Erythroblast (primary cell): Measurements from ENCODE around the gene SPATA16.

Source experiments
- GATA1 ChIP-seq: IDR thresholded peaks from 2 replicates; pipeline ENCODE4 v1.6.1; 2011; ENCODE audit warnings: low read depth, mild to moderate bottlenecking, control low read depth, low read length, moderate library complexity
- POLR2A ChIP-seq: IDR thresholded peaks from 2 replicates; pipeline ENCODE4 v1.6.1; 2011; ENCODE audit warnings: mild to moderate bottlenecking, low read length

DNA sequence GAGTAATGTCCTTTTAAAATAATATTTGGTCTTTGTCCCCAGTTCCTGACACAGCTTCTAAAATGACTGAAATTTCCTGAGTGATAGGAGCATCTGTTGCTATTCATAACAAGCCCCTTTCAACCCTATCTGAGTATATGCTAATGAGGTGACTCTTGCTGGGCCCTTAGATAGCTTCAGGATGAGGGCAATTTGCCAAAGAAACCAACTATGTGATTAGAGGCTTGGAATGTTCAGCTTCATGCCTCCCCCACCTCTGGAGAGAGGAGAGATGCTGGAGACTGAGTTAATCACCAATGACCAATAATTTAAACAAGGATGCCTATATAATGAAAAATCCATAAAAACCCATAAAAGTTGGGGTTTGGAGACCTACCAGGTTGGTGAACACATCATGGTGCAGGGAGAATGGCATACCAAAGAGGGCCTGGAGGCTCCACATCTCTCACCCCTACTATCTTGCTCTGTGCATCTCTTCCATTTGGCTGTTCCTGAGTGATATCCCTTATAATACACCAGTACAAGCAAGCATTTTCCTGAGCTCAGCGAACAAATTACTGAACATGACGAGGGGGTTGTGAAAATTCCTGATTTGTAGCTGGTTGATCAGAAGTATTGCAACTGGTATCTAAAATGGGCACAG is 201.3 kb downstream of the SPATA16 start:
- TF ChIP-seq POLR2A (no peak), GATA1 (no peak)
